Measurements from ENCODE around the gene XRCC5. TPM values are rescaled to one million over a fixed set of nuclear protein-coding genes. Genes with fewer than 3 reads are reported as not detected.

Gene XRCC5
- total and polyA plus RNA-seq, 10 of the 15 experiments (the other 5 are each of a cell fraction or from before 2014, with no cell fraction given) = 259 to 815 (median 530) TPM

DNA sequence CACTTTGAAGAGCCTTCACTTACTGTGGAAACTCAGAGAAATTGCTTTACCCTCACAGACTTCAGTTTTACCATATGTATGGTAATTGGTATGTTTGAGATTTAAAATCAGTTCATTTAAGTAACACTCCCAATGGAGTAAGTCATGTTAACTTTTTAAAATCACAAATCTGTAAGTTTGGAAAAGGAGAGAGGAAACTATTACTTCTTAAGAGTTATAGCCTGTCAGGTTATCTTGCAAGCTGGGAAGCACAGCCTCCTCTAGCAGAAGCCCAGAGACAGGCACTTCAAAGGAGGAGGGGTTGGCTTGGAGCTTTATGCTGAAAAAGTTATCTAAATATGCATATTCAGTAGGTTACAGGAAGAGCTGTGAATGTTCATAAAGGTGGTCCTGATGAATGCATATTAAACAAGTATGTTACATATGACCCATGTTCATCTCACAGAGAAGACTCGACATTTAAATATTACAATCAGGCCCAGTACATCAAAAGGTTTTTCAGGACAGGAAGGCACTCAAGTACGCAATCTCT is 102.5 kb downstream of the XRCC5 start:
- H3K4me1 ChIP-seq (ENCODE audit: control insufficient read depth, insufficient read depth, low read length) = peaks cover 10% of the 10 kb centered on the region
- SMC1A ChIA-PET (ENCODE audit: uncharacterized antibody, unreplicated experiment) = interaction anchor here (0.5 to 1.5 kb wide), 3 partner anchors 10 to 164 kb away, joined by 3 read pairs; no protein-coding TSS in a partner anchor
- H2AFZ ChIP-seq (ENCODE audit: control insufficient read depth, low read depth, low read length) = no peak overlapping the region
- no peaks in the 10 kb centered on the region for H3K9me3 ChIP-seq (replicated peaks; ENCODE audit: control insufficient read depth, insufficient read depth, low read length)
- no peaks in the 10 kb centered on the region for H4K20me1 ChIP-seq (ENCODE audit: control insufficient read depth, insufficient read depth)
- WGBS (ENCODE audit: insufficient coverage, insufficient replicate concordance, low lambda C conversion rate, missing lambda C conversion rate) = 97% methylated on average over 2 of the region's 2 CpGs
- no peaks in the 10 kb centered on the region for H3K27me3 ChIP-seq (replicated peaks in 1 of 2; ENCODE audit: control insufficient read depth in 2 of 2, insufficient read depth in 2 of 2, low read length in 1 of 2)
- H3K36me3 ChIP-seq (ENCODE audit: control insufficient read depth in 2 of 2, insufficient read depth in 2 of 2, low read length in 1 of 2) = peaks cover 6 to 29% of the 10 kb centered on the region in 2 experiments
- ATAC-seq = no peak
- H3K4me3 ChIP-seq = no peak overlapping the region
- no peak overlapping the region for H3K4me2 ChIP-seq (ENCODE audit: control insufficient read depth, insufficient read depth)
- POLR2A ChIA-PET = interaction anchor here (0.9 kb wide), 1 partner anchor 12 kb away, joined by 4 read pairs; no protein-coding TSS in a partner anchor
- RAD21 ChIA-PET (ENCODE audit: unreplicated experiment) = no interaction called here
- no peaks in the 10 kb centered on the region for H3K79me2 ChIP-seq (ENCODE audit: control insufficient read depth, insufficient read depth, low read length)
- CTCF ChIA-PET = interaction anchor here (1.0 to 1.6 kb wide), 2 partner anchors 11 to 70 kb away, joined by 3 to 7 read pairs; no protein-coding TSS in a partner anchor
- DNase-seq (ENCODE audit: low read depth, low spot score) = no peak
- TF ChIP-seq, protein P1, sequence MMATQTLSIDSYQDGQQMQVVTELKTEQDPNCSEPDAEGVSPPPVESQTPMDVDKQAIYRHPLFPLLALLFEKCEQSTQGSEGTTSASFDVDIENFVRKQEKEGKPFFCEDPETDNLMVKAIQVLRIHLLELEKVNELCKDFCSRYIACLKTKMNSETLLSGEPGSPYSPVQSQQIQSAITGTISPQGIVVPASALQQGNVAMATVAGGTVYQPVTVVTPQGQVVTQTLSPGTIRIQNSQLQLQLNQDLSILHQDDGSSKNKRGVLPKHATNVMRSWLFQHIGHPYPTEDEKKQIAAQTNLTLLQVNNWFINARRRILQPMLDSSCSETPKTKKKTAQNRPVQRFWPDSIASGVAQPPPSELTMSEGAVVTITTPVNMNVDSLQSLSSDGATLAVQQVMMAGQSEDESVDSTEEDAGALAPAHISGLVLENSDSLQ (IDR thresholded peaks at IDR 0.05) = no peak
- BruUV-seq (replicated peaks) = no TSS peak
- in situ Hi-C loops (cut with MboI) = loop anchor here (10.0 kb wide), 2 partner anchors 193 to 453 kb away; no protein-coding TSS in a partner anchor
- no peak overlapping the region for H3K9ac ChIP-seq (ENCODE audit: control insufficient read depth, insufficient read depth, low read length)
- H3K27ac ChIP-seq (ENCODE audit: control insufficient read depth, insufficient read depth) = no peak overlapping the region
- intact Hi-C loops (cut with micrococcal nuclease; ENCODE audit: unreplicated experiment) = no loop called here
- FAIRE-seq = no peak

GRCh38 chr2:216214768-216215167 is 105.6 kb downstream of the XRCC5 start:
- Histone ChIP-seq H3K4me2 (ENCODE audit: control insufficient read depth, insufficient read depth) (no peak overlapping the region), H3K27ac (ENCODE audit: control insufficient read depth, insufficient read depth) (no peak overlapping the region), H3K9ac (ENCODE audit: control insufficient read depth, insufficient read depth, low read length) (no peak overlapping the region), H3K27me3 (replicated peaks in 1 of 2; ENCODE audit: control insufficient read depth in 2 of 2, insufficient read depth in 2 of 2, low read length in 1 of 2) (no peaks in the 10 kb centered on the region), H4K20me1 (ENCODE audit: control insufficient read depth, insufficient read depth) (no peaks in the 10 kb centered on the region), H3K9me3 (replicated peaks; ENCODE audit: control insufficient read depth, insufficient read depth, low read length) (no peaks in the 10 kb centered on the region), H3K36me3 (ENCODE audit: control insufficient read depth in 2 of 2, insufficient read depth in 2 of 2, low read length in 1 of 2) (peaks cover 2 to 9% of the 10 kb centered on the region in 2 experiments), H3K4me3 (no peak overlapping the region), H2AFZ (ENCODE audit: control insufficient read depth, low read depth, low read length) (no peak overlapping the region), H3K79me2 (ENCODE audit: control insufficient read depth, insufficient read depth, low read length) (no peaks in the 10 kb centered on the region), H3K4me1 (ENCODE audit: control insufficient read depth, insufficient read depth, low read length) (peaks cover 26% of the 10 kb centered on the region)
- FAIRE-seq = no peak
- POLR2A ChIA-PET = interaction anchor here (0.6 kb wide), 1 partner anchor 19 kb away, joined by 3 read pairs; no protein-coding TSS in a partner anchor
- ATAC-seq = no peak
- SMC1A ChIA-PET (ENCODE audit: uncharacterized antibody, unreplicated experiment) = interaction anchor here (0.9 to 3.9 kb wide), 7 partner anchors 9 to 192 kb away, joined by 3 to 16 read pairs (median 3); no protein-coding TSS in a partner anchor
- RAD21 ChIA-PET (ENCODE audit: unreplicated experiment) = interaction anchor here (1.5 kb wide), 1 partner anchor 9 kb away, joined by 4 read pairs; no protein-coding TSS in a partner anchor
- in situ Hi-C loops (cut with MboI) = loop anchor here (10.0 kb wide), 2 partner anchors 190 to 450 kb away; no protein-coding TSS in a partner anchor
- WGBS (ENCODE audit: insufficient coverage, insufficient replicate concordance, low lambda C conversion rate, missing lambda C conversion rate) = 98% methylated on average over 2 of the region's 2 CpGs
- TF ChIP-seq ATF2 (IDR thresholded peaks at IDR 0.05; ENCODE audit: low read length) (no peak), TCF7 (IDR thresholded peaks at IDR 0.05; ENCODE audit: borderline replicate concordance) (no peak), SREBF1 (IDR thresholded peaks at IDR 0.05; ENCODE audit: low read length) (no peak)
- TF ChIP-seq, protein P2, sequence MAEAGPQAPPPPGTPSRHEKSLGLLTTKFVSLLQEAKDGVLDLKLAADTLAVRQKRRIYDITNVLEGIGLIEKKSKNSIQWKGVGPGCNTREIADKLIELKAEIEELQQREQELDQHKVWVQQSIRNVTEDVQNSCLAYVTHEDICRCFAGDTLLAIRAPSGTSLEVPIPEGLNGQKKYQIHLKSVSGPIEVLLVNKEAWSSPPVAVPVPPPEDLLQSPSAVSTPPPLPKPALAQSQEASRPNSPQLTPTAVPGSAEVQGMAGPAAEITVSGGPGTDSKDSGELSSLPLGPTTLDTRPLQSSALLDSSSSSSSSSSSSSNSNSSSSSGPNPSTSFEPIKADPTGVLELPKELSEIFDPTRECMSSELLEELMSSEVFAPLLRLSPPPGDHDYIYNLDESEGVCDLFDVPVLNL (IDR thresholded peaks at IDR 0.05; ENCODE audit: low read depth, low read length) = no peak
- CTCF ChIA-PET = interaction anchor here (0.9 to 2.2 kb wide), 8 partner anchors 9 to 304 kb away, joined by 3 to 8 read pairs (median 6); no protein-coding TSS in a partner anchor
- BruUV-seq (replicated peaks) = no TSS peak
- intact Hi-C loops (cut with micrococcal nuclease; ENCODE audit: unreplicated experiment) = no loop called here
- no peak for DNase-seq (ENCODE audit: low read depth, low spot score)

Measured in GM12878 (cell line).